OCI-LY3 (cell line): ENCODE measurements around the gene DNAH1.

Experiments
- H2AFZ ChIP-seq: fragments of 200-600, 300-600 bp; shearing (Covaris generic); 2 replicates; pipeline ENCODE4 v1.6.0; 2014; ENCODE audit warnings: antibody characterized with exemption, low read depth, low read length
- H3K27ac ChIP-seq: fragments of 200-600, 300-600 bp; sonication (generic); 2 replicates; pipeline ENCODE4 v1.5.1; 2014; ENCODE audit warnings: mild to moderate bottlenecking, low read length, moderate library complexity, mixed read lengths
- H3K27me3 ChIP-seq: fragments of 200-600, 300-600 bp; sonication (generic); 2 replicates; pipeline ENCODE4 v1.6.1; 2014; ENCODE audit warnings: low read depth, low read length, mixed read lengths
- H3K36me3 ChIP-seq: fragments of 200-600, 300-600 bp; sonication (generic); replicated peaks from 2 replicates; pipeline ENCODE3; 2014; ENCODE audit warnings: low read depth, low read length, mixed read lengths
- H3K4me1 ChIP-seq: fragments of 300-600, 200-600 bp; sonication (generic); 2 replicates; pipeline ENCODE4 v1.6.1; 2014; ENCODE audit warnings: low read length, mixed read lengths
- H3K4me2 ChIP-seq: fragments of 200-600, 300-600 bp; sonication (generic); 2 replicates; pipeline ENCODE4 v1.6.1; 2014; ENCODE audit warnings: low read length, mixed read lengths
- H3K4me3 ChIP-seq: fragments of 300-600, 200-600 bp; sonication (generic); 2 replicates; pipeline ENCODE4 v1.5.1; 2014; ENCODE audit warnings: antibody characterized with exemption, mild to moderate bottlenecking, low read length, moderate library complexity
- H3K79me2 ChIP-seq: fragments of 300-600, 200-600 bp; shearing (Covaris generic); 2 replicates; pipeline ENCODE4 v1.6.1; 2014; ENCODE audit warnings: mild to moderate bottlenecking, low read length, mixed read lengths
- H3K9ac ChIP-seq: fragments of 300-600, 200-600 bp; shearing (Covaris generic); 2 replicates; pipeline ENCODE4 v1.6.0; 2014; ENCODE audit warnings: mild to moderate bottlenecking, low read length, moderate library complexity
- H3K9me3 ChIP-seq: fragments of 200-600, 300-600 bp; shearing (Covaris generic); 2 replicates; pipeline ENCODE4 v1.6.1; 2014; ENCODE audit warnings: low read length, mixed read lengths; ENCODE audit not compliant: insufficient read depth
- H4K20me1 ChIP-seq: fragments of 200-600, 300-600 bp; sonication (generic); 2 replicates; pipeline ENCODE4 v1.6.1; 2016; ENCODE audit warnings: low read length, mixed read lengths; ENCODE audit not compliant: insufficient read depth
- CTCF ChIP-seq: fragments of 200-600, 300-600 bp; sonication (generic); IDR thresholded peaks from 2 replicates; pipeline ENCODE4 v1.5.1; 2014; ENCODE audit warnings: antibody characterized with exemption, low read length, low read depth
- EZH2phosphoT487 ChIP-seq: fragments of 200-600 bp; shearing (Covaris generic); IDR thresholded peaks from 2 replicates; pipeline ENCODE4 v1.6.1; 2018; ENCODE audit warnings: antibody characterized with exemption, mixed run types, low read depth

Gene DNAH1

DNA sequence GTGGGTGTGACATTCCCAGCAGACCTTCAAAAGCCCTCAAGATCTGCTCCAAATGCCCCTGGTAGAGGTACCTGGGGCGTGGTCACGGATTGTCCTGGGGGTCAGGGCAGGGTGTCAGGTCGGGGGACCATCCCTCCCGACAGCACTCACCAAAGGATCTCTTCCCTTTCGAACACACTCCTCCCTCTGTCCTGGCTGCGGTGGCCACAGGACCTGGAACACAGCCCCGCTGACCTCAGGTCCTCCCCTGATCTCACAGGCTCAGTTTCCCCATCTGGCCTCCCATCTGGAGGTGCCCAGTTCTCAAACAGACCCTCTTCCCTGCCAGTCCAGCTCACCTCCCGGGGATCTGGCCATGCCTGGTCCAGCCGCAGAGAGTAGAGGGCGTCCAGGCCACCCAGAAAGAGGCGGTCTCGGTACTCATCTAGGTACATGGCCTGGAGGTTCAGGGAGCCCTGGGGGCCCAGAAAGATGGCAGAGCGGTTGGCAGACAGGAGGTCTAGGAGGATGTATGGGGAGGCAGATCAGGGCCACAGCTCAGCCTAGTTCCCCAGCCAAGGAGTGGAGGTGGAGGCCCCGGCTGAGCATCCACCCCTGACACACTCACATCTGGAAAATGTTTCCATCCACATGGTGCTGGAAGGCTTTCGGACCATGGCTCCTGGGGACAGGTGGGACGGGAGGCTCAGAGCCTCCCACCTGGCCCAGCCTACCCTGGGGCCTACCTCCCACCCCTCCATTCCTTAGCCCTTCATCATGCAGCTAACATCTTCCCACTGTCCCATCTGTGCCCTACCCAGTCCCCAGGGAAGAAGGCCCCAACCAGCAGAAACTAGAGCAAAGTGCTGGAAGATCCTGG is 126.5 kb downstream of the DNAH1 start:
- H3K36me3 ChIP-seq = no peaks in the 10 kb centered on the region
- H3K79me2 ChIP-seq = no peaks in the 10 kb centered on the region
- H3K9me3 ChIP-seq = no peaks in the 10 kb centered on the region
- no peak overlapping the region for H3K9ac ChIP-seq
- TF ChIP-seq EZH2phosphoT487 (no peak), CTCF (no peak)
- no peak overlapping the region for H3K4me3 ChIP-seq
- no peak overlapping the region for H3K4me2 ChIP-seq
- no peaks in the 10 kb centered on the region for H3K27me3 ChIP-seq
- peaks cover 22% of the 10 kb centered on the region for H3K4me1 ChIP-seq
- H3K27ac ChIP-seq = no peak overlapping the region
- H2AFZ ChIP-seq = no peak overlapping the region
- no peaks in the 10 kb centered on the region for H4K20me1 ChIP-seq

GRCh38 chr3:52443268-52443610 is 127.1 kb downstream of the DNAH1 start:
- Histone ChIP-seq H3K36me3 (no peaks in the 10 kb centered on the region), H3K4me1 (peaks cover 22% of the 10 kb centered on the region), H3K4me3 (no peak overlapping the region), H3K4me2 (no peak overlapping the region), H3K9ac (no peak overlapping the region), H2AFZ (no peak overlapping the region), H4K20me1 (no peaks in the 10 kb centered on the region), H3K27me3 (no peaks in the 10 kb centered on the region), H3K9me3 (no peaks in the 10 kb centered on the region), H3K27ac (no peak overlapping the region), H3K79me2 (no peaks in the 10 kb centered on the region)
- TF ChIP-seq CTCF (no peak), EZH2phosphoT487 (no peak)

DNA sequence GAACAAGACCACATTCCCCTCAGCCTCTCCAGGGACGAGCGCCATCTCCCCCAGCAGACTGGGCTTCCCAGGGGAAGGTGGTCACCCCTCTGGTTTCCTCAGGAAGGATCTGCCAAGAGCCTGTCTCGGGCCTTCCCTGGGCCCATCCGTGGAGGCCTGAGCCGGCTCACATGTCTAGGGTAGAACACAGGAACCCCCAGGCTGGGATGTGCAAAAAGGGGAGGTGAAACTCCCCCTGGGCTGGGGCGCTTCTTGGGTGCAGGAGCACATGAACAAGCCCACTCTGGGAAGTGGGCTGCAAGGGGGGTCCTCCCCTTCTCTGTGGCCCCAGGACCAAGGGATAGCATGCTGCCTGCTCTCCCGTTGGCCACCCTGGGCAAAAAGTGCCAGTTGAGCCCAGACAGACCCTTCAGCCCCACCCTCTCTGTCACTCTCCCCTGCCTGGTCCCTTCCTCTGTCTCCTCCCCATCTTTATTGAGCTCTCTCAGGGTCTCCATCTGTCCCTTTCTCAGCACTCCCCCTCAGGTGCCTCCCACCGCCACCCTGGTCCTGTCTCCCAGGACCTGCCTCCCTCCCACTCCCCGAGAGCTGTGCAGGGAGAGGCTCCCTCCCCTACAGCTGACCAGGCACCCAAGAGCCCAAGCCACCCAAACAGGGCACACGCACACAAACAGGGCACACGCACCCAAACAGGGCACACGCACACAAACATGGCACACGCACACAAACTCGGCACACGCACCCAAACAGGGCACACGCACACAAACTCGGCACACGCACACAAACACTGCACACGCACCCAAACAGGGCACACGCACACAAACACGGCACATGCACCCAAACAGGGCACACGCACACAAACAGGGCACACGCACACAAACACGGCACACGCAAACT is 127.9 kb downstream of the DNAH1 start:
- Histone ChIP-seq H3K4me3 (peak overlapping the region; percentile 59), H2AFZ (no peak overlapping the region), H3K27ac (no peak overlapping the region), H4K20me1 (no peaks in the 10 kb centered on the region), H3K4me1 (peaks cover 22% of the 10 kb centered on the region), H3K9me3 (no peaks in the 10 kb centered on the region), H3K4me2 (peak overlapping the region; percentile 79), H3K36me3 (no peaks in the 10 kb centered on the region), H3K27me3 (no peaks in the 10 kb centered on the region), H3K79me2 (no peaks in the 10 kb centered on the region), H3K9ac (no peak overlapping the region)
- TF ChIP-seq CTCF (no peak), EZH2phosphoT487 (no peak)
